HEK293 (cell line): Measurements from ENCODE around the gene MOSPD3.

Source experiments
- CTCF ChIA-PET: fragments of 350-600 bp; formaldehyde crosslinking; extraction: SDS; loops from one replicate; lab custom pipeline; 2021; ENCODE audit warnings: antibody characterized with exemption; lab: Yijun Ruan, JAX
- POLR2A ChIA-PET: fragments of 300-600 bp; formaldehyde crosslinking; extraction: SDS; loops from one replicate; lab custom pipeline; 2020; ENCODE audit warnings: antibody characterized with exemption, inconsistent platforms; lab: Yijun Ruan, JAX
- H3K27ac ChIP-seq: fragments of 200-500 bp; sonication (Bioruptor generic); 2 replicates; pipeline ENCODE4 v1.5.1; 2014; ENCODE audit warnings: low read depth, low read length, control low read depth, inconsistent platforms; ENCODE audit errors: extremely low read depth
- H3K36me3 ChIP-seq, 2 experiments: fragments of 200-500 bp in 1 of 2; sonication (Bioruptor generic) in 1 of 2; 1 replicate in 1 of 2; 2 replicates in 1 of 2; pipeline ENCODE4 v1.5.1; 2014 to 2017; ENCODE audit warnings: inconsistent platforms in 2 of 2, low read length in 2 of 2; ENCODE audit not compliant: control insufficient read depth in 2 of 2, insufficient read depth in 1 of 2
- H3K4me1 ChIP-seq: fragments of 200-500 bp; sonication (Bioruptor generic); 2 replicates; pipeline ENCODE4 v1.5.1; 2014; ENCODE audit warnings: mild to moderate bottlenecking, low read length, inconsistent platforms; ENCODE audit not compliant: control insufficient read depth, insufficient read depth
- H3K4me3 ChIP-seq: 2 replicates; pipeline ENCODE4 v1.5.1; 2011; ENCODE audit warnings: low read depth, mild to moderate bottlenecking, control low read depth, low read length, moderate library complexity
- H3K9me3 ChIP-seq: fragments of 200-500 bp; sonication (Bioruptor generic); 2 replicates; pipeline ENCODE4 v1.5.1; 2014; ENCODE audit warnings: low read depth, low read length, inconsistent platforms; ENCODE audit not compliant: control insufficient read depth, insufficient read depth
- CTCF ChIP-seq: fragments of 450-650 bp; formaldehyde crosslinking; IDR thresholded peaks from 2 replicates; pipeline ENCODE4 v1.5.1; 2016; ENCODE audit warnings: missing biosample characterization, missing genetic modification characterization
- ELK4 ChIP-seq: IDR thresholded peaks from 2 replicates; pipeline ENCODE4 v1.6.1; 2011; ENCODE audit warnings: mild to moderate bottlenecking, low read depth, low read length, borderline replicate concordance
- INSM2 ChIP-seq: fragments of 450-650 bp; formaldehyde crosslinking; IDR thresholded peaks from 2 replicates; pipeline ENCODE4 v1.5.1; 2016; ENCODE audit warnings: missing biosample characterization, missing genetic modification characterization
- KLF17 ChIP-seq: fragments of 450-650 bp; formaldehyde crosslinking; IDR thresholded peaks from 2 replicates; pipeline ENCODE4 v1.5.1; 2016; ENCODE audit warnings: missing biosample characterization, missing genetic modification characterization
- ZBTB21 ChIP-seq: fragments of 450-650 bp; formaldehyde crosslinking; IDR thresholded peaks from 2 replicates; pipeline ENCODE4 v1.5.1; 2017; ENCODE audit warnings: missing biosample characterization, missing genetic modification characterization
- ZBTB8A ChIP-seq: fragments of 450-650 bp; formaldehyde crosslinking; IDR thresholded peaks from 2 replicates; pipeline ENCODE4 v1.5.1; 2016; ENCODE audit warnings: missing biosample characterization, missing genetic modification characterization
- ZNF121 ChIP-seq: fragments of 450-650 bp; formaldehyde crosslinking; IDR thresholded peaks from 2 replicates; pipeline ENCODE4 v1.5.1; 2016; ENCODE audit warnings: missing biosample characterization, missing genetic modification characterization
- ZNF138 ChIP-seq: fragments of 450-650 bp; formaldehyde crosslinking; IDR thresholded peaks from 2 replicates; pipeline ENCODE4 v1.5.1; 2016; ENCODE audit warnings: missing biosample characterization, missing genetic modification characterization, borderline replicate concordance
- ZNF157 ChIP-seq: fragments of 450-650 bp; formaldehyde crosslinking; IDR thresholded peaks from 2 replicates; pipeline ENCODE4 v1.5.1; 2016; ENCODE audit warnings: missing biosample characterization, missing genetic modification characterization
- ZNF174 ChIP-seq: fragments of 450-650 bp; formaldehyde crosslinking; IDR thresholded peaks from 2 replicates; pipeline ENCODE4 v1.5.0; 2017; ENCODE audit warnings: missing biosample characterization, mild to moderate bottlenecking, missing genetic modification characterization
- ZNF184 ChIP-seq: fragments of 450-650 bp; IDR thresholded peaks from 2 replicates; pipeline ENCODE4 v1.5.1; 2018; ENCODE audit warnings: missing biosample characterization, mild to moderate bottlenecking, missing genetic modification characterization
- ZNF2 ChIP-seq: fragments of 450-650 bp; formaldehyde crosslinking; IDR thresholded peaks from 2 replicates; pipeline ENCODE4 v1.5.1; 2016; ENCODE audit warnings: missing biosample characterization, missing genetic modification characterization
- ZNF221 ChIP-seq: fragments of 450-650 bp; formaldehyde crosslinking; IDR thresholded peaks from 2 replicates; pipeline ENCODE4 v1.5.1; 2017; ENCODE audit warnings: missing biosample characterization, missing genetic modification characterization, borderline replicate concordance
- ZNF223 ChIP-seq: fragments of 450-650 bp; formaldehyde crosslinking; IDR thresholded peaks from 2 replicates; pipeline ENCODE4 v1.5.1; 2016; ENCODE audit warnings: missing biosample characterization, missing genetic modification characterization
- ZNF341 ChIP-seq: fragments of 450-650 bp; formaldehyde crosslinking; IDR thresholded peaks from 2 replicates; pipeline ENCODE4; 2016; ENCODE audit warnings: low read depth, missing biosample characterization, missing genetic modification characterization
- ZNF350 ChIP-seq: fragments of 450-650 bp; formaldehyde crosslinking; IDR thresholded peaks from 2 replicates; pipeline ENCODE4 v1.5.0; 2017; ENCODE audit warnings: missing biosample characterization, mild to moderate bottlenecking, missing genetic modification characterization
- ZNF362 ChIP-seq: fragments of 450-650 bp; formaldehyde crosslinking; IDR thresholded peaks from 2 replicates; pipeline ENCODE4 v1.5.1; 2016; ENCODE audit warnings: missing biosample characterization, missing genetic modification characterization
- ZNF449 ChIP-seq: fragments of 450-650 bp; formaldehyde crosslinking; IDR thresholded peaks from 2 replicates; pipeline ENCODE4 v1.5.1; 2017; ENCODE audit warnings: missing biosample characterization, mild to moderate bottlenecking, missing genetic modification characterization, moderate library complexity
- ZNF561 ChIP-seq: fragments of 450-650 bp; IDR thresholded peaks from 2 replicates; pipeline ENCODE4 v1.5.1; 2018; ENCODE audit warnings: missing biosample characterization, missing genetic modification characterization, borderline replicate concordance
- ZNF580 ChIP-seq: fragments of 450-650 bp; formaldehyde crosslinking; IDR thresholded peaks from 2 replicates; pipeline ENCODE4 v1.5.1; 2016; ENCODE audit warnings: missing biosample characterization, missing genetic modification characterization
- ZNF610 ChIP-seq: fragments of 450-650 bp; formaldehyde crosslinking; IDR thresholded peaks from 2 replicates; pipeline ENCODE4 v1.5.1; 2016; ENCODE audit warnings: missing biosample characterization, missing genetic modification characterization, borderline replicate concordance
- ZNF654 ChIP-seq: fragments of 450-650 bp; formaldehyde crosslinking; IDR thresholded peaks from 2 replicates; pipeline ENCODE4 v1.5.1; 2016; ENCODE audit warnings: low read depth, missing biosample characterization, missing genetic modification characterization
- ZNF768 ChIP-seq: fragments of 450-650 bp; formaldehyde crosslinking; IDR thresholded peaks from 2 replicates; pipeline ENCODE4 v1.5.1; 2018; ENCODE audit warnings: missing biosample characterization, mild to moderate bottlenecking, missing genetic modification characterization
- ZNF785 ChIP-seq: fragments of 450-650 bp; formaldehyde crosslinking; IDR thresholded peaks from 2 replicates; pipeline ENCODE4 v1.5.1; 2016; ENCODE audit warnings: missing biosample characterization, missing genetic modification characterization

The MOSPD3 gene

GRCh38 chr7:100607111-100607510 lies 5.2 kb upstream of the MOSPD3 start:
- no peak overlapping the region for H3K27ac ChIP-seq
- H3K4me1 ChIP-seq: peaks cover 16% of the 10 kb centered on the region
- ChIA-PET CTCF (interaction anchor here (0.6 to 1.0 kb wide), 2 partner anchors 21 to 469 kb away, joined by 3 read pairs; partner anchors contain the start of genes FBXO24 and LRCH4), POLR2A (interaction anchor here (3.3 kb wide), 1 partner anchor 21 kb away, joined by 15 read pairs; the partner anchor contains the start of genes FBXO24 and LRCH4)
- no peaks in the 10 kb centered on the region for H3K9me3 ChIP-seq
- peaks cover 0 to 3% of the 10 kb centered on the region in 2 experiments; a peak in 1 of 3 replicates for H3K36me3 ChIP-seq
- no peak overlapping the region for H3K4me3 ChIP-seq
- TF ChIP-seq ZNF341 (peak; percentile 71), ZNF561 (no peak), ZNF362 (tag by site-specific recombination) (no peak), ZBTB8A (tag by site-specific recombination) (no peak), ZNF184 (tag by site-specific recombination) (no peak), ZNF350 (tag by site-specific recombination) (no peak)

GRCh38 chr7:100609958-100610357 lies 2.4 kb upstream of the MOSPD3 start:
- CTCF ChIA-PET: no interaction called here
- H3K4me3 ChIP-seq: no peak overlapping the region
- POLR2A ChIA-PET: interaction anchor here (1.9 to 7.4 kb wide), 2 partner anchors 25 to 96 kb away, joined by 7 to 91 read pairs; partner anchors contain the start of genes FBXO24, LRCH4 and POP7

More at GRCh38 chr7:100609958-100610357, 2.4 kb upstream of the MOSPD3 start:
- Histone ChIP-seq H3K4me1 (no peaks in the 10 kb centered on the region), H3K9me3 (no peaks in the 10 kb centered on the region), H3K27ac (no peak overlapping the region), H3K36me3 (peaks cover 0 to 3% of the 10 kb centered on the region in 2 experiments; a peak in 1 of 3 replicates)
- TF ChIP-seq ZNF768 (tag by site-specific recombination) (no peak), ZNF157 (tag by site-specific recombination) (no peak), ZNF138 (tag by site-specific recombination) (no peak), ZNF610 (tag by site-specific recombination) (no peak), ZNF449 (tag by site-specific recombination) (no peak), ZNF174 (tag by site-specific recombination) (no peak), CTCF (no peak), ELK4 (no peak), ZNF362 (tag by site-specific recombination) (no peak), ZNF2 (no peak), ZNF580 (no peak), ZNF121 (tag by site-specific recombination) (no peak), INSM2 (tag by site-specific recombination) (no peak), KLF17 (tag by site-specific recombination) (no peak), ZNF785 (tag by site-specific recombination) (no peak), ZBTB21 (tag by site-specific recombination) (no peak), ZNF654 (tag by site-specific recombination) (no peak), ZNF221 (tag by site-specific recombination) (no peak), ZNF223 (tag by site-specific recombination) (no peak)
